Measurements from ENCODE around the gene PRKACB. TPM values are rescaled to one million over a fixed set of nuclear protein-coding genes. Genes with fewer than 3 reads are reported as not detected.
"Not testable (repeated sequence)": the region's sequence is repeated elsewhere in the genome, so short reads cannot be mapped to it uniquely, and the experiment has no call there.

The PRKACB gene
- total RNA-seq: 36.7 TPM

GRCh38 chr1:84143796-84144565 lies at the start of gene PRKACB:
Gene PRKACB, plus strand, starts transcription at chr1:84144271. Its CDS starts 91 bp downstream, at chr1:84144362.
- peak; percentile 21 for DNase-seq

- DNase-seq: no peak
Observed at GRCh38 chr1:84095308-84095707, 48.8 kb upstream of the PRKACB start.

- no peak for DNase-seq
Observed at GRCh38 chr1:84096176-84096575, 47.9 kb upstream of the PRKACB start.

- DNase-seq: no peak
Observed at GRCh38 chr1:84101204-84101603, 42.9 kb upstream of the PRKACB start.

GRCh38 chr1:84103197-84103992 lies 40.7 kb upstream of the PRKACB start:
- peak; percentile 67 for DNase-seq

GRCh38 chr1:84107538-84107937 lies 36.5 kb upstream of the PRKACB start:
- DNase-seq: not testable (repeated sequence)

GRCh38 chr1:84107955-84108354 lies 36.1 kb upstream of the PRKACB start:
- DNase-seq: no peak

- no peak for DNase-seq
Observed at GRCh38 chr1:84108900-84109578, 35.0 kb upstream of the PRKACB start.

- no peak for DNase-seq
Observed at GRCh38 chr1:84110629-84111028, 33.4 kb upstream of the PRKACB start.

- no peak for DNase-seq
Observed at GRCh38 chr1:84116558-84116957, 27.5 kb upstream of the PRKACB start.

GRCh38 chr1:84117868-84118267 lies 26.2 kb upstream of the PRKACB start:
- no peak for DNase-seq

GRCh38 chr1:84121360-84121759 lies 22.7 kb upstream of the PRKACB start:
- peak; percentile 21 for DNase-seq

- DNase-seq: peak; percentile 69
Observed at GRCh38 chr1:84122780-84123382, 21.2 kb upstream of the PRKACB start.

GRCh38 chr1:84133479-84133878 lies 10.6 kb upstream of the PRKACB start:
- DNase-seq: no peak

GRCh38 chr1:84135341-84135740 lies 8.7 kb upstream of the PRKACB start:
- no peak for DNase-seq

- no peak for DNase-seq
Observed at GRCh38 chr1:84141182-84142003, 2.7 kb upstream of the PRKACB start.

- DNase-seq: no peak
Observed at GRCh38 chr1:84145068-84145467, 997 bp downstream of the PRKACB start.

- DNase-seq: no peak
Observed at GRCh38 chr1:84146411-84147032, 2.5 kb downstream of the PRKACB start.

GRCh38 chr1:84148758-84149157 lies 4.7 kb downstream of the PRKACB start:
- no peak for DNase-seq

- no peak for DNase-seq
Observed at GRCh38 chr1:84152649-84153056, 8.6 kb downstream of the PRKACB start.

GRCh38 chr1:84155517-84155916 lies 11.4 kb downstream of the PRKACB start:
- no peak for DNase-seq
